ENCODE measurements around the gene ACY1.

Gene ACY1

DNA sequence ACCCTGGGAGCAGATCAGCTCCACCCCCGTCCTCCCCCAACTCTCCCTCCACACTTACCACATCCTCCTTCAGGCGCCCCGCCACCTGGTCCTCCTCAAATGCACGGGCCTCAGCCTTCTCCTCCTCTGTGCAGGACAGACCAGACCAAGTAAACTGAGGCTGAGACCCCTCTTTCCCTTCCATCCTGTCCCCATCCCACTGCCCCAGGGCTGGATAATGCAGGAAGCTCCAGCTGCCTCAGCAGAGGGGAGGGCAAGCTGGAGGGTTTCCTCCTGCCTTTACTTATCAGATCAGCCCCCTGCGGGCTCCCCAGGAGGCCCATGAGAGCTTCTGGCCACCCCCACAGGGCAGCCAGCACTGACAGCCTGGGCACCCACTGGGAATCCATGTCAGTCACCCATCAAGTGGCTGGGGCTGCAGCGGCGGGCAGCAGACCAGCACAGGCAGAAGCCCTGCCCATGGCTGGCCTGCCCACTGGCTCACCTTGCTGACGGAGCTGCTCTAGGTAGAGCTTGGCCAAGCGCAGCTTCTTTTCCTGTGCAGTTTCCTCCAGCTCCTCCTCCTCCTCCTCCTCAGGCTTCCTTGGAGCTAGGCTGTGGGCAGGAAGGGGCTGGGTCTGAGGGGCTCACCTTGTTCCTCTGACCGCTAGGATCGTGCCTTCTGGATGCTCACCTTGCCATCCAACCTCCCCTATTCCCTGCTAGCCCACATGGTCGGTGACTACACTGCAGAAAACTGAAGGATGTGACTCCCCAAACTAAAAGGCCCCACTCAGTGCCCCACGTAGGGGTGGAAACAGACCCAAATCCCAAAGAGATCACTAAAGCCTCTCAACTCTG, 45.5 kb upstream of the ACY1 start:
- TF ChIP-seq, protein P1, sequence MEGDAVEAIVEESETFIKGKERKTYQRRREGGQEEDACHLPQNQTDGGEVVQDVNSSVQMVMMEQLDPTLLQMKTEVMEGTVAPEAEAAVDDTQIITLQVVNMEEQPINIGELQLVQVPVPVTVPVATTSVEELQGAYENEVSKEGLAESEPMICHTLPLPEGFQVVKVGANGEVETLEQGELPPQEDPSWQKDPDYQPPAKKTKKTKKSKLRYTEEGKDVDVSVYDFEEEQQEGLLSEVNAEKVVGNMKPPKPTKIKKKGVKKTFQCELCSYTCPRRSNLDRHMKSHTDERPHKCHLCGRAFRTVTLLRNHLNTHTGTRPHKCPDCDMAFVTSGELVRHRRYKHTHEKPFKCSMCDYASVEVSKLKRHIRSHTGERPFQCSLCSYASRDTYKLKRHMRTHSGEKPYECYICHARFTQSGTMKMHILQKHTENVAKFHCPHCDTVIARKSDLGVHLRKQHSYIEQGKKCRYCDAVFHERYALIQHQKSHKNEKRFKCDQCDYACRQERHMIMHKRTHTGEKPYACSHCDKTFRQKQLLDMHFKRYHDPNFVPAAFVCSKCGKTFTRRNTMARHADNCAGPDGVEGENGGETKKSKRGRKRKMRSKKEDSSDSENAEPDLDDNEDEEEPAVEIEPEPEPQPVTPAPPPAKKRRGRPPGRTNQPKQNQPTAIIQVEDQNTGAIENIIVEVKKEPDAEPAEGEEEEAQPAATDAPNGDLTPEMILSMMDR (conservative IDR thresholded peaks at IDR 0.05; ENCODE audit: control insufficient read depth, insufficient read depth, low read depth, low read length): no peak
- no peak for DNase-seq (ENCODE audit: low read depth)
- no peak overlapping the region for H3K4me3 ChIP-seq (ENCODE audit: control insufficient read depth, low read depth, low read length)

DNA sequence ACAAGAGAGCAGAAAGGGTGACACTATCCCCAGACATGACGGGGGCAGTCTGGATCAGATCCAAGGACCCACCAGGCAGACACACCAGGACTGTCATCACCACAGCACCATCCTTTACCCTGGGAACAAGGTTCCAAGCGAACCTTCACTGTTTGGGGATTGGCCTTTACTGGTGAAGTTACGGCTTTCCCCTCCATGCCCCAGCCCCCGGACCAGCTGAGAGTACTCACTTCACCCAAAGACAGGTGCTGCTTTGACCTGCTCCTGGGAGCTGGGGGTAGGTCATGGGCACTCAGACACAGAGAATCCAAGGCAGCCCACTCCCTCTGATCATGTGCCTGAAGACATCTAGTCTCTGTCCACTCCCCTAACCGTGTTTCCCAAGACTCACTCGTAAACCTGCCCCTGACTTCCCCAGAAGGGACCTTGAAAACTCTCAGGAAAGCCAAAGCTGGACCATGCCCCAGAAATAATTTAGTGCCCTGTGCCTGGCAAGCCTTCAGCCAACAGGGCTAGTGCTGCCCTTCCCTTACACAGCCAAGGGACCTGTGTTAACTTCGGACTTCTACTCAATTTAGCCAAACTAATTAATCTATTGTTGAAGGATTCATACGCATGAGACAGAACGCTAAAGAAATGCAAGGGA, 44.4 kb upstream of the ACY1 start:
- TF ChIP-seq, protein P1 (conservative IDR thresholded peaks at IDR 0.05; ENCODE audit: control insufficient read depth, insufficient read depth, low read depth, low read length): no peak
- no peak for DNase-seq (ENCODE audit: low read depth)
- no peak overlapping the region for H3K4me3 ChIP-seq (ENCODE audit: control insufficient read depth, low read depth, low read length)

DNA sequence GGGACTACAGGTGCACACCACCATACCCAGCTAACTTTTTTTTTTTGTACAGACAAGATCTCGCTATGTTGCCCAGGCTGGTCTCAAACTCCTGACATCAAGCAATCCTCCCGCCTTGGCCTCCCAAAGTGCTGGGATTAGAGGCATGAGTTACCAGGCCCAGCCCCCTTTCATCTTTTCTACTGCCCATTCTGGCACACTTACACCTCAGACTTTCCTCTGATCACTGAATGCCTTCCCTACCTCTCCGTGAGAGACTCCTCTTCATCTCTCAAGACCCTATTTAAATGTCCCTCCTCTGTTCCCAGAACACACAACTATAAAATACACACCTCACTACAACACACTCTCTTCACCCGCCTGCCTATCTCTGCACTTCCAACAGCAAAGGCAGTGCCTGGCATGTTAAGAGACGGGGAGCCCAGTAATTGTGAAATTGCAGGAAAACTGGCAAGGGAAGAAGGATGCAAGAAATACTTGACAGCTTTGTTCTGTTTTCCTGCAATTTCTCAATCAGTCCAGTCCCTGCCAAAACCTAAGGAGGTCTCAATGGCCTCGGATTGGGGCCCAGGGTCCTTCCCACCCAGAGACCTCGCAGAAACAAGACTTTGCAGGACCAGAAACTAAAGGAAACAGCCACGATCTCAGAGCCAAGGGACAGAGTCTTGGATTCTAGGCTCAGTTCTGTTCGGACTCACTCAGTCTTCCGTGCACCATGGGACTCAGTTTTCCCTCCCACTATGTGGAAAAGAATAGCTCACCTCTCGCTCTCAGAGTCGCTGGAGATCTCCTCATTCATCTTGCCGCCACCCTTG, 42.5 kb upstream of the ACY1 start:
- H3K4me3 ChIP-seq (ENCODE audit: control insufficient read depth, low read depth, low read length): peak overlapping the region; percentile 81
- DNase-seq (ENCODE audit: low read depth): peak; percentile 39
- TF ChIP-seq, protein P1 (conservative IDR thresholded peaks at IDR 0.05; ENCODE audit: control insufficient read depth, insufficient read depth, low read depth, low read length): no peak

DNA sequence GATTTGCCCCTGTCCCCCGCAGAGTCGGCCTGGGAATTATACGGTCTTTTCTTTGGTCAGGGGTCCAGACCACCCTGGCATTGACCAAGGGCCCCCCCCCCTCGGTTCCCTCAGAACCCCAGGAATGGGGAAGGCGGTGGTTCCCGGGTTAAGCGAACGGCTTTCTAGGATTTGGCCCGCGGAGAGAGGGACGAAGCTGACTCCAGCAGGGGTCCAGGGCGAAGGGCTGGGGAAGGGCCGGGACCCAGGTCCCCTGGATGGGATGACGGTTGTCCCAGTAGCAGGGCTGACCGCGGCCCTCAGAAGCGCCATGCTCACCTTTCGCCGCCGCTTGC, 41.9 kb upstream of the ACY1 start:
- TF ChIP-seq, protein P1 (conservative IDR thresholded peaks at IDR 0.05; ENCODE audit: control insufficient read depth, insufficient read depth, low read depth, low read length): no peak
- peak overlapping the region; percentile 81 for H3K4me3 ChIP-seq (ENCODE audit: control insufficient read depth, low read depth, low read length)
- DNase-seq (ENCODE audit: low read depth): no peak

DNA sequence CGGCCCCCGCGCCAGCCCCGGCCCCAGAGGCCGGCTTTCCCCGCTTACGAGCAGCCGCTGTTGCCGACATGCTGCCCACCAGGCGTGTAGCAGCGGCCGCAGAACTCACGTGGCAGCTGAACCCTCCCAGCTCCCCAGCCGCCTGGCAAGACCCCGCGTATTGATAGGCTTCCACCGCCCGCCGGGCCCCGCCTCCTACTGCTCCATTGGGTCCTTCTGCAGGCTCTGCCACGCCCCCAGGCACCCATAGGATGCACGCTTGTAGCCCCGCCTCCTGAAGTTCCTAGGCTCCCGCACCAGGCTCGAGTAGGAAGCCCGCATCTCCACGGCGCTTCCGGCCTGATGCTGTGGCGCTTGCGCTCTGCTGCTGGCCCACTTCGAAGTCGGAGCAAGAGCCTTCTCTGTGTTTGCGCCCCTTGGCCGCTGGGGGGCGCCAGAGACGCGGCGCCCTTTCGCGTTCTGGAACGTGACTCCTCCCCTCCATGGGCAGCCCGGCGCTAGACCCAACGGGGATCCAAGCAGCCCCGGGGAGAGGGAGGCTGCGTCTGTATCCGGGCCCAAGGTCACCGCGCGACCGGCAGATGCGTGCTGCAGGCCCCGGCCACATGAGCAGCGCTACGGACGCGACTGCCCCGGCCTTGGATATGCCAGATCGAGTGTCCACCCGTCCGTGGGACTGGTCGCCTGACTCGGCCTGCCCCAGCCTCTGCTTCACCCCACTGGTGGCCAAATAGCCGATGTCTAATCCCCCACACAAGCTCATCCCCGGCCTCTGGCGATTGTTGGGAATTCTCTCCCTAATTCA, 41.3 kb upstream of the ACY1 start, which contains the start of the genes PARP3 and RRP9:
TSS of gene PARP3 (plus strand) at position 566 of the 805 bp plus-strand sequence. CDS start 993 bp downstream, outside the sequence.
TSS of gene RRP9 (minus strand) at position 107 of the 805 bp plus-strand sequence. CDS start at position 70, 37 bp downstream.
- DNase-seq (ENCODE audit: low read depth): peak; percentile 100
- TF ChIP-seq, protein P1 (conservative IDR thresholded peaks at IDR 0.05; ENCODE audit: control insufficient read depth, insufficient read depth, low read depth, low read length): peak; percentile 89
- H3K4me3 ChIP-seq (ENCODE audit: control insufficient read depth, low read depth, low read length): peak within 1 kb of the TSS; percentile 81
